ENCODE data around the gene ATP1A3.
"Not testable (repeated sequence)": the region's sequence is repeated elsewhere in the genome, so short reads cannot be mapped to it uniquely, and the experiment has no call there.

Gene ATP1A3

GRCh38 chr19:41945135-41945766 is 48.8 kb downstream of the ATP1A3 start:
- DNase-seq (ENCODE audit: low read depth), result peak; percentile 81

GRCh38 chr19:41944336-41944735 is 49.7 kb downstream of the ATP1A3 start:
- no peak for DNase-seq (ENCODE audit: low read depth)

GRCh38 chr19:41941410-41942202 is 52.4 kb downstream of the ATP1A3 start:
- DNase-seq (ENCODE audit: low read depth), result no peak

DNA sequence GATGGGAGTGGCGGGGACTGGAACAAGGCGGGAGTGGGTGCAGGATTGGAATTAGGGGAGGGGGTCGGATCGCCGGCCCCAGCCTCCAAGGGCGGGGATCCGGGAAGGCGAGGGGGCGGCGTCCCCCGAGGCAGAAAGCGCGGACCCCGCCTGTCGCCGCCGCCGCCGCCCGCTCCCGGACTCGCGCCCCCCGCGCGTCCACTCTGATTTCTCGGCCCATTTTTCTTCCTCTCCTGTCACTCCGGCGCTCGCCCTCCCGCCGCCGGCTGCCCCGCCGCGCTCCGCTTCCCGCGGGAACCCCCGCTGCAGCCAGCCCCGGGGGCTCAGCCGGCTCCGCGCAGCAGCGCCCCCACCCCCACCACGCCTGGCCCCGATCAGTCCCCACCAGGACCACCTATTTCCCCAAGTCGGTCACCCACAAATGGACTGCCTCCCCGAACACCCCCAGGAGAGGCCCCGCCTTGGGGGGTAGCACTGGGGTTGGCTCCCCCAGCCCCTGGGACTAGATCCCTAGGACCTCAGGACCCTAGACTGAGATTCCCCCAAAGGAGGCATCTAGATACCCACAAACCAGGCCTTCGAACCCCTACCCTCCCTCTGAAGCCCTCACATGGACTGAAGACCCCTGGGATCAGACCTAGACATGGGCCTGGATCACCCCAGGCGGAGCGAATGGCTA is 53.2 kb downstream of the ATP1A3 start:
- no peak for DNase-seq (ENCODE audit: low read depth)

GRCh38 chr19:41939861-41940730 is 53.9 kb downstream of the ATP1A3 start:
- peak; percentile 66 for DNase-seq (ENCODE audit: low read depth)

GRCh38 chr19:41939209-41939608 is 54.8 kb downstream of the ATP1A3 start:
- not testable (repeated sequence) for DNase-seq (ENCODE audit: low read depth)

DNA sequence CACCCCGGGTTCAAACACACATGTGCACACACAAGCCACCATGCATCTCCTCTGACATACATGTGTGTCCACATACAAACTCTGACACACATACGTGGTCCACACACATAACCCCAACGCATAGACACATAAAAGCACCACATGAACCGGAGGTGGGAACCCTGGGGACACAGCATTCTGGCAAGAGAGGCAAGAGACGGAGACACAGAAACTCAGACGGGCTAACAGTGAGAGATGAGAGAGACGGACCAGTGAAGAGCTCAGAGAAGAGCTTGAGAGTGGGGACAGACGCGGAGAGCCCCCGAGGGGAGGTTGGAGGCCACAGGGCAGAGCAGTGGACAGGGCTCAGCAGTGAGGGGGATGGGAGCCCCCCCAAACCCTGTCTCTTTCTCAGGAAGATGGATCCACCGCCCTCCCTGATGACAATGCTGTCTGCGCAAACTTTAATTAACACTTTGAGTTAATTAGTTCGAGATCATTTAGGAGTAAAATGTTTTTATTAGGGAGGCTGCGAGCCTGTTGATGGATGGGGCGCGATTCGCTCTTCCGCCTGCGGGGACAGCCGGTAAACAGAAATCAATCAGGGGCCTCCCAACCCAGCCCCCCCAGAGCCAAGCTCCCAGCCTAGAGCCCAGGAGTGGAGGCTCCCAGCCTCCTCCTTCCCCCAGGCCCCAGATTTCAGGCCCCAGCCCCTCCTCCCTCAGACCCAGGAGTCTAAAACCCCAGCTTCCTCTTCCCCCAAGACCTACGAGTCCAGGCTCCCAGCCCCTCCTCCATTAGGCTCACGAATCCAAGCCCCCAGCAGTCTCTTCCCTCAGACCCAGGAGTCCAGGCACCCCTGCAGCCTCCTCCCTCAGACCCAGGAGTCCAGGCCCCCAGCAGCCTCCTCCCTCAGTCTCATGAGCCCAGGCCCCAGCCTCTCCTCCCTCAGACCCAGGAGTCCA is 56.2 kb downstream of the ATP1A3 start:
- no peak for DNase-seq (ENCODE audit: low read depth)

GRCh38 chr19:41936961-41937360 is 57.1 kb downstream of the ATP1A3 start:
- DNase-seq (ENCODE audit: low read depth), result no peak

GRCh38 chr19:41936416-41936850 is 57.6 kb downstream of the ATP1A3 start:
- peak; percentile 42 for DNase-seq (ENCODE audit: low read depth)

DNA sequence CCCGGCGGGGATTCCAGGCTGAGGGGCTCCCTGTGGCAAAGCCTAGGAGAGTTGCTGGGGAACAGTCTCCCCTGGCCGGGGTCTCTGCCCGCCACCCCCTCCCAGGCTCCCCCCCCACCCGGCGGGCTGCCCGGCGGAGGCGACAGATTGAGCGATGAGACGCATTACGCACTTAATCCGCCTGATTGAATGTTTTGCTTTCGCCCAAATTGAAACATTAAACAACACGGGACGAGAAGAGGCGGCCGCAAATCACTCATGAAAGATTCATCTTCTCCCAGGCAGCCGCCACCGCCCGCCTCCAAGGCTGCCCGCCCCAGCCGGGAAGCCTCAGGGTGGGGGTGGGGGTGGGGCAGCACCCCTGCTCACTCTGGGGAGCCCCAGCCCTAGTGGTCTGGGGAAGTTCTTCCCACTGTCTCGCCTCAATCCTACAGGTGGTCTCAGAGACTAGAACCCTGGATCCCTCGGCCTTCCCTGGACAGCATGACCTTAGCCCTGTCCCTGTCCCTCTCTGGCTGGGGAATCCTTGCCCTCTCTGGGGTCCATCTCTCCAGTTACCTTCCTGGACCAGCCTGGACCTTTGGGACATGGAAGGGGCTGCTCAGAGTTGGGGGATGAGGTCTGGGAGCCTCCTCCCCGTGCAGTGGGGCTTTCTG is 58.1 kb downstream of the ATP1A3 start:
- DNase-seq (ENCODE audit: low read depth), result no peak

GRCh38 chr19:41934849-41935374 is 59.1 kb downstream of the ATP1A3 start:
- DNase-seq (ENCODE audit: low read depth), result peak; percentile 59

DNA sequence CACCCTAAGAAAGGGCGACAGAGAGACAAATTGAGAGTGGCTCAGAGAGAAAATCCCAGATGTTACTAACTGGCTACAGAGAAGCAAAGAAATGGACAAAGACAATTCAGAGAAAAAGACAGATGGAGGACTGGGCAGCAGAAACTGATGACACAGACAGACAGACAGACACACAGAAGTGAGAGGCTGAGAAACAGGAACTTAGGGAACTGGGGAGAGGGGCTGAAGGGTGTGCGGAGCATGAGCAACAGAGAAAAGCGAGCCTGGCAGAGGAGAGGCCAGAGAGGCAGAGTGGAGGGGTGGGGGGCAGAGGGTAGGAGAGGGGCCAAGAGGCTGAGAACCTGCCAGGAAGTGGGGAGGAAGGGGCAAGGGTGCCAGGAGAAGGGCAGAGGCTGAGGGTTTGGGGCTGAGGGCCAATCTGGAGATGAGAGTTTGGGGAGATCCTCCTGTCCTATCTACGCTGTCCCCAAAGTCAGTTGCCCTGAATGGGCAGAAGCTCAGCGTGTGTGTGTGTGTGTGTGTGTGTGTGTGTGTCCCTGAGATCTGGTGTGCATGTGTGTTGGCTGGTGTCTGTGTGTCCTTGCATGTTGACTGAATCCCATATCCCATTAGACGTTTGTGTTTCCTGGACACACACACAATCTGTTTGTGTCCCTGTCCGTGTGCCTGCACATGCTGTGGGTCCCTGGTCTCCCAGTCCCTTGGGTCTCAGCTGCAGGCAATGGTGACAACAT is 60.2 kb downstream of the ATP1A3 start:
- DNase-seq (ENCODE audit: low read depth), result no peak

GRCh38 chr19:41932720-41933332 is 61.2 kb downstream of the ATP1A3 start:
- no peak for DNase-seq (ENCODE audit: low read depth)

GRCh38 chr19:41932259-41932719 is 61.7 kb downstream of the ATP1A3 start:
- DNase-seq (ENCODE audit: low read depth), result no peak

- DNase-seq (ENCODE audit: low read depth), result no peak
These were observed 63.0 kb downstream of the ATP1A3 start for GRCh38 chr19:41930926-41931592.

GRCh38 chr19:41930322-41930722 is 63.7 kb downstream of the ATP1A3 start:
- no peak for DNase-seq (ENCODE audit: low read depth)

- no peak for DNase-seq (ENCODE audit: low read depth)
These were observed 64.4 kb downstream of the ATP1A3 start for GRCh38 chr19:41929536-41930071.
